Fibroblast of lung (primary cell): ENCODE results near the gene RNPEPL1. TPM values are rescaled to one million over a fixed set of nuclear protein-coding genes. Genes with fewer than 3 reads are reported as not detected.

Experiments used
- DNase-seq, 2 donors: peaks; one replicate each; pipeline versions ENCODE4 v3.0.0 to v3.0.0-alpha.2; 2010; ENCODE audit warnings: low read depth in 2 of 2
- H2AFZ ChIP-seq: 2 replicates; pipeline ENCODE4 v1.5.1; 2012; ENCODE audit warnings: low read length, control low read depth, inconsistent platforms
- H3K27ac ChIP-seq: 2 replicates; pipeline ENCODE4 v1.5.1; 2011; ENCODE audit warnings: low read length, control low read depth; ENCODE audit not compliant: insufficient read depth
- H3K27me3 ChIP-seq: 2 replicates; pipeline ENCODE4 v1.5.1; 2011; ENCODE audit warnings: mild to moderate bottlenecking, low read length; ENCODE audit not compliant: control insufficient read depth, insufficient read depth
- H3K36me3 ChIP-seq: 2 replicates; pipeline ENCODE4 v1.5.1; 2011; ENCODE audit warnings: low read length; ENCODE audit not compliant: control insufficient read depth, insufficient read depth
- H3K4me1 ChIP-seq: 2 replicates; pipeline ENCODE4 v1.5.1; 2011; ENCODE audit warnings: low read length; ENCODE audit not compliant: control insufficient read depth, insufficient read depth; ENCODE audit errors: extremely low read depth
- H3K4me2 ChIP-seq: 2 replicates; pipeline ENCODE4 v1.5.1; 2011; ENCODE audit warnings: low read length, control low read depth; ENCODE audit not compliant: insufficient read depth; ENCODE audit errors: extremely low read depth
- H3K4me3 ChIP-seq, 4 experiments: fragments of 200-600 bp in 1 of 4; sonication (generic) in 1 of 4; replicated peaks in 1 of 4; 2 replicates each; pipeline ENCODE4 v1.5.1; 2011 to 2016; ENCODE audit warnings: low read length in 4 of 4, low read depth in 3 of 4, mild to moderate bottlenecking in 3 of 4, control low read depth in 2 of 4, inconsistent platforms in 1 of 4, mixed read lengths in 1 of 4; ENCODE audit not compliant: insufficient read depth in 1 of 4; ENCODE audit errors: control extremely low read depth in 1 of 4
- H3K79me2 ChIP-seq: 2 replicates; pipeline ENCODE4 v1.5.1; 2012; ENCODE audit warnings: mild to moderate bottlenecking, low read length, inconsistent platforms; ENCODE audit not compliant: control insufficient read depth, insufficient read depth
- H3K9ac ChIP-seq: 2 replicates; pipeline ENCODE4 v1.5.1; 2011; ENCODE audit warnings: mild to moderate bottlenecking, low read length, control low read depth; ENCODE audit not compliant: insufficient read depth
- H3K9me3 ChIP-seq: 2 replicates; pipeline ENCODE4 v1.5.1; 2012; ENCODE audit warnings: low read depth, low read length; ENCODE audit not compliant: control insufficient read depth, insufficient read depth
- H4K20me1 ChIP-seq: 2 replicates; pipeline ENCODE4 v1.5.1; 2011; ENCODE audit warnings: low read length; ENCODE audit not compliant: control insufficient read depth, insufficient read depth; ENCODE audit errors: extremely low read depth
- EZH2 ChIP-seq: IDR thresholded peaks from 2 replicates; pipeline ENCODE4 v1.5.1; 2012; ENCODE audit warnings: low read length, control low read depth, mild to moderate bottlenecking; ENCODE audit errors: missing control alignments
- polyA plus RNA-seq, 2 donors: library from polyadenylated mRNA; depleted of rRNA in 1 of 2; stranded (reverse) in 1 of 2; unstranded in 1 of 2; fragments of >200 nt; gene quantifications; 2 replicates each; pipeline ENCODE4 v1.2.1, GENCODE V29; 2011 to 2012; ENCODE audit warnings: missing spikeins in 1 of 2
- total RNA-seq: library from RNA; depleted of rRNA; stranded (reverse); fragments of >200 nt; gene quantifications from 2 replicates; pipeline ENCODE4 v1.2.1, GENCODE V29; 2014
- TF ChIP-seq, protein P1 (sequence below), 2 donors: IDR thresholded peaks in 1 of 2; conservative IDR thresholded peaks in 1 of 2; 1 replicate in 1 of 2; 2 replicates in 1 of 2; pipeline ENCODE4 v1.5.1; 2011 to 2012; ENCODE audit warnings: low read length in 2 of 2, control low read depth in 1 of 2, inconsistent platforms in 1 of 2, low read depth in 1 of 2, mild to moderate bottlenecking in 1 of 2

RNPEPL1 gene
- total and polyA plus RNA-seq, 2 donors (not counting 1 experiment from before 2014, with no cell fraction given): 7.9 to 20.6 TPM

DNA sequence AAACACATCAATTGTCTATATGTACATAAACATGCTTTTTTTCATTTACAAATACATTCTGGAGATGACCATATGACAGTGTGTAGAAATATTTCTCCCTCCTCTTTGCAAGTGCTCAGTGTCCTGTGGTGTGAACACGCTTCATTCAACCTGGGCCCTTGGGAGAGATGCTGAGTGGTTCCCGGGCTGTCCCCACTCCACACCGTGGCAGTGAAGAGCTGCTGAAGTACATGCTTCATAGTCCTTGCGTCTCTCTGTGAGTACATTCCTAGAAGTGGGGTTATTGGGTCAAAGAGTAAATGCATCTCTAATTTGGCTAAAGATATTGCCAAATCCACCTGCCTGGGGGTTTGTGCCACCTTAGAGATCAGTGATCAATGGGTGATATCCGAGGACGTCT lies 50.5 kb downstream of the RNPEPL1 start:
- TF ChIP-seq, protein P1, sequence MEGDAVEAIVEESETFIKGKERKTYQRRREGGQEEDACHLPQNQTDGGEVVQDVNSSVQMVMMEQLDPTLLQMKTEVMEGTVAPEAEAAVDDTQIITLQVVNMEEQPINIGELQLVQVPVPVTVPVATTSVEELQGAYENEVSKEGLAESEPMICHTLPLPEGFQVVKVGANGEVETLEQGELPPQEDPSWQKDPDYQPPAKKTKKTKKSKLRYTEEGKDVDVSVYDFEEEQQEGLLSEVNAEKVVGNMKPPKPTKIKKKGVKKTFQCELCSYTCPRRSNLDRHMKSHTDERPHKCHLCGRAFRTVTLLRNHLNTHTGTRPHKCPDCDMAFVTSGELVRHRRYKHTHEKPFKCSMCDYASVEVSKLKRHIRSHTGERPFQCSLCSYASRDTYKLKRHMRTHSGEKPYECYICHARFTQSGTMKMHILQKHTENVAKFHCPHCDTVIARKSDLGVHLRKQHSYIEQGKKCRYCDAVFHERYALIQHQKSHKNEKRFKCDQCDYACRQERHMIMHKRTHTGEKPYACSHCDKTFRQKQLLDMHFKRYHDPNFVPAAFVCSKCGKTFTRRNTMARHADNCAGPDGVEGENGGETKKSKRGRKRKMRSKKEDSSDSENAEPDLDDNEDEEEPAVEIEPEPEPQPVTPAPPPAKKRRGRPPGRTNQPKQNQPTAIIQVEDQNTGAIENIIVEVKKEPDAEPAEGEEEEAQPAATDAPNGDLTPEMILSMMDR (conservative IDR thresholded peaks at IDR 0.05 in 1 of 2, IDR thresholded peaks at IDR 0.05 in 1 of 2; ENCODE audit: low read depth in 1 of 2, low read length in 2 of 2): no peak
- no peak for TF ChIP-seq EZH2
- Histone ChIP-seq H3K79me2 (no peaks in the 10 kb centered on the region), H3K4me2 (no peak overlapping the region), H3K27me3 (no peaks in the 10 kb centered on the region), H3K9ac (no peak overlapping the region), H3K9me3 (no peaks in the 10 kb centered on the region), H2AFZ (no peak overlapping the region), H3K4me3 (no peak overlapping the region), H3K4me1 (no peaks in the 10 kb centered on the region), H3K36me3 (no peaks in the 10 kb centered on the region), H4K20me1 (no peaks in the 10 kb centered on the region), H3K27ac (no peak overlapping the region)
- DNase-seq: no peak

DNA sequence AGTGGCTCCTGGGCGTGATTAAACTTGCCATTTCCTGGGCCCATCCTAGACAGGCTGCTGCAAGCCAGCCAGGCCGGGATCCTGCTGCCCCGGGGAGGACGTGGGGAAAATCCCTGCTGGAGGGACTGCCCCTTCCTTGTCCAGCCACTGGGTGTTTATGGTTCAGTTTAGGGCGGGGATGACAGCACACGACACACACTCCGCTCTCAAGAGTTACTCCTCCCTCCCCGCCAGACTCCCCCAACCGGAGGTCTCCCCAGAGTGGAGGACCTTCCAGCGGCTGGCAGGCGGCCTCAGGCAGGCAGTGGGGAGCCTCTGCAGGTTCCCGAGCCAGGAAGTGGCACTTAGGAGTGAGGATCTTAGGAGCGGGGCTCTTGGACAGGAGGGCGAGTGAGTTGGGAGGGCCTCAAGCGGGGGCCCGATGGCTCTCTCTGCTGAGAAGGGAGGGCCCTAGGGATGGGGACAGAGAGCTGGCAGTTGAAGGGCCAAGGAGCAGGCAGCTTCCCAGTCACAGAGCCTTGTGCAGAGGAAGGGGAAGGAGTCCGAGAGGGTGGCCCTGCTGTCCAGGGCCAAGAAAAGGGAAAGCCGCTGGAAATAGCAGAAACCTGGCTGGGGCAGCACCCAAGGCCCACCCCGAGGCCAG lies 51.3 kb downstream of the RNPEPL1 start:
- no peaks in the 10 kb centered on the region for H3K27me3 ChIP-seq
- H2AFZ ChIP-seq: no peak overlapping the region

DNA sequence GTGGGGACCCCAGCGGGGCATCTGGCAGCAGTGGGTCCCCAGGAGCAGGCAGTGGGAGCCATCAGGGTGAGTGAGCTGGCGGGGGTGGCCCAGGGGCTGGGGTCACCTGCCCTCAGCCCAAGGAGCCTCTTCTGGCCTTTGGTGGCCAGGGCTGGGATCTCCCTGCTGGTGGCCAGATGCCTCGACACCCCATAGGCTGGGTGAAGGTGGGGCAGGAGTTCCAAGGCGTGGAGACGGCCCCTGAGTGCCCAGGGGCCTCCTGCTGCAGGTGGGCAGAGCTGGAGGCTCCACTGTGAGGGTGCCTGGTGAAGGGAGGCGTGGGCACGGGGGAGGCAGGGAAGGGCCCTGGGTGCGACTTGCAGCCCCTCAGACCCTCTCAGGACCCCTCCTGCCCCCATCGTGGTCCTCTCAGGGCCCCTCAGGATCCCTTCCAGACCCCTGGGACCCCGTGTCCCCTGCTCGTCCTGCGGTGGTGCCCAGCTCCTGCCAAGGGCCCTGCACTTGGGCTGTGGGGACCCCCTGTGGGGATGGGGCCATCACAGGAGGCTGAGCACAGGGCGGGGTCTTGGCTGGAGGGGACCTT lies 52.0 kb downstream of the RNPEPL1 start:
- TF ChIP-seq EZH2: no peak
- TF ChIP-seq, protein P1 (conservative IDR thresholded peaks at IDR 0.05 in 1 of 2, IDR thresholded peaks at IDR 0.05 in 1 of 2; ENCODE audit: low read depth in 1 of 2, low read length in 2 of 2): no peak
- Histone ChIP-seq H3K27me3 (no peaks in the 10 kb centered on the region), H3K27ac (no peak overlapping the region), H3K9ac (no peak overlapping the region), H3K36me3 (no peaks in the 10 kb centered on the region), H4K20me1 (no peaks in the 10 kb centered on the region), H3K4me2 (no peak overlapping the region), H3K4me3 (no peak overlapping the region), H3K4me1 (no peaks in the 10 kb centered on the region), H2AFZ (no peak overlapping the region), H3K79me2 (no peaks in the 10 kb centered on the region), H3K9me3 (no peaks in the 10 kb centered on the region)
- no peak for DNase-seq

More for the DNA sequence above, 51.3 kb downstream of the RNPEPL1 start:
- Histone ChIP-seq H4K20me1 (no peaks in the 10 kb centered on the region), H3K9me3 (no peaks in the 10 kb centered on the region), H3K4me3 (no peak overlapping the region), H3K79me2 (no peaks in the 10 kb centered on the region), H3K4me1 (no peaks in the 10 kb centered on the region), H3K4me2 (no peak overlapping the region), H3K36me3 (no peaks in the 10 kb centered on the region), H3K27ac (no peak overlapping the region), H3K9ac (no peak overlapping the region)
- DNase-seq: no peak
- TF ChIP-seq, protein P1 (conservative IDR thresholded peaks at IDR 0.05 in 1 of 2, IDR thresholded peaks at IDR 0.05 in 1 of 2; ENCODE audit: low read depth in 1 of 2, low read length in 2 of 2): no peak
- no peak for TF ChIP-seq EZH2
